ENCODE measurements around the gene CD300LG.

DNA sequence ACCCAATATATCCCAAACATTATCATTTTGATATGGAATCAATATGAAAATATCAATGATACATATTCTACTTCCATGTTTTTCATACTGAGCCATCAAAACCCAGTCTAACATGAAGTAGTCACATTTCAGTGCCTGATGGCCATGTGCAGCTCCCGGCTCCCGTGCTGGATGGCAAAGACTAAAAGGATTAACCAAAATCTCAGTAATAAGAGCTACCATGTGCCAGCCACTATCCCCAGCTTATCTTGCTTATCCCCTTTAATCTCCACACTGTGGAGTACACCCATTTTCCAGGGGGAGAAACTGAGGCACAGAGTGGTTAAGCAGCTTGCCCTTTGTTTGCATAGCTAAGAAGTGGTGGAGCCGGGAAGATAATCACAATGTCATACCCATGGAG lies 9.2 kb downstream of the CD300LG start:
- TF ChIP-seq REST (IDR thresholded peaks at IDR 0.05; ENCODE audit: insufficient read depth in 1 of 2, low read depth in 2 of 2, low read length in 2 of 2) (no peak), POLR2AphosphoS5 (IDR thresholded peaks at IDR 0.05; ENCODE audit: low read depth, low read length) (no peak)

Data from PFSK-1 (cell line).